ENCODE results near the gene ETNK2.

The ETNK2 gene

DNA sequence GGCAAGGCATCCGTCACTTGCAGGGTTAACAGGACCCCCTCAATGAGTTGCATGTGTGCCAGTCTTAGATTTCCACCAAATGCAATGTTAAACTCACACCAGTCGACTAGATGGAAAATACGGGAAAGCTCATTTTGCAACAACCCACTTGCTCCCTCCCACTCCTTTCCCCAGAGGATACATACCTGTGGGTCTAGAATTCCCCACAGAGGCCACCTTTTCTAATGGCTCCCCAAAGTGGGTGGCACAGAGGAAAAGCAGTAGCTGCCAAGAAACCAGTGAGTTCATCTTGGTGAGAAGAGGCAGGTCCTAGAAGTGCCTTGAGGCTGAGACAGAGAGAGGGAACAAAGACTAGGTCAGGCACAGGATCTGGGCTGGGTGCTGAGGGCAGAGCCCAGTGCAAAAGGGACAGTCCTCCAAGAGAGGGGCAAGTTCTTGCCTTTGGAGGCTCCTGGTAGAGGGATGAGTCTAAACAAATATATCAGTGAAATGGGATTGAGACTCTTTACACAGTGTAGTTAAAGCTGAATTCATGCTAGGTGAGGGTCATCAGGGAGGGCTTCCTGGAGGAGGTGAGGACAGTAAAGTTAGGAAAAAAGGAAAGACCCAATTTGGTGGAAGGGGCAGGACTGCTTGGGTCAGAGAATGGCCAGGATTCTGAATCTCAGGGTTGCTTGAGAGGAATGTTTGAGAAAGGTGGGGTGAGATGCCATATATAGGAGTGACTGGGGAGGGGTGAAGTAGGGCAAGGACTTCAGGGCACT is 40.9 kb upstream of the ETNK2 start:
- Histone ChIP-seq H3K36me3 (ENCODE audit: control insufficient read depth in 5 of 5, insufficient read depth in 5 of 5, low read length in 5 of 5) (no peaks in the 10 kb centered on the region), H3K9ac (ENCODE audit: low read length in 5 of 5) (no peak overlapping the region), H3K27ac (ENCODE audit: low read depth, low read length) (no peak overlapping the region), H3K9me3 (ENCODE audit: control insufficient read depth in 5 of 5, low read length in 5 of 5) (no peaks in the 10 kb centered on the region), H3K27me3 (ENCODE audit: control insufficient read depth in 5 of 5, insufficient read depth in 4 of 5, low read length in 5 of 5) (peaks cover 7 to 54% (median 26%) of the 10 kb centered on the region in 5 donors), H3K4me3 (ENCODE audit: low read depth in 1 of 5, low read length in 5 of 5) (no peak overlapping the region), H3K4me1 (ENCODE audit: control insufficient read depth in 5 of 5, insufficient read depth in 5 of 5, low read length in 5 of 5) (peaks cover 0 to 9% (median 4%) of the 10 kb centered on the region in 5 donors)

DNA sequence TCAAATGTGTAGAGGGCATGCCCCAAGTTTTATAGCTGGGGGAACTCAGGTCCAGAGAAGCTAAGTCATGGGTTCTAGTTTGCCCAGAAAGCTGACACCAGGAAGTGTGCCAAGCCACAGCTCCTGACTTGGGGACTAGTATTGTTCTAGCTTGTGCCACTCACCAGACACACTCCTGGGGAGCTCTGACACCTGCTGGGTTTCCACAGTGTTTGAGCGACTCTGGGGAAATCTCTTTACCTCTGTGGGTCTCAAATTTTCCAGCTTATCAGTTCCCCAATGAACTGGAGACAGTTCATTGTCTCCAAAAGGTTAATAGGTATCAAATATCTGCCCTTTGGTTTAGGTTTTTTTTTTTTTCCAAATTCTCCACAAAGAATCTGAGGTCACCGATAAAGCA is 40.2 kb upstream of the ETNK2 start:
- no peak overlapping the region for H3K9ac ChIP-seq (ENCODE audit: low read length in 5 of 5)
- H3K9me3 ChIP-seq (ENCODE audit: control insufficient read depth in 5 of 5, low read length in 5 of 5), result no peaks in the 10 kb centered on the region
- no peak overlapping the region for H3K27ac ChIP-seq (ENCODE audit: low read depth, low read length)
- H3K27me3 ChIP-seq (ENCODE audit: control insufficient read depth in 5 of 5, insufficient read depth in 4 of 5, low read length in 5 of 5), result peaks cover 7 to 57% (median 31%) of the 10 kb centered on the region in 5 donors
- H3K4me3 ChIP-seq (ENCODE audit: low read depth in 1 of 5, low read length in 5 of 5), result no peak overlapping the region
- H3K36me3 ChIP-seq (ENCODE audit: control insufficient read depth in 5 of 5, insufficient read depth in 5 of 5, low read length in 5 of 5), result no peaks in the 10 kb centered on the region
- peaks cover 0 to 9% (median 4%) of the 10 kb centered on the region in 5 donors for H3K4me1 ChIP-seq (ENCODE audit: control insufficient read depth in 5 of 5, insufficient read depth in 5 of 5, low read length in 5 of 5)

GRCh38 chr1:204191456-204191855 is 39.6 kb upstream of the ETNK2 start:
- H3K9ac ChIP-seq (ENCODE audit: low read length in 5 of 5), result no peak overlapping the region
- H3K4me1 ChIP-seq (ENCODE audit: control insufficient read depth in 5 of 5, insufficient read depth in 5 of 5, low read length in 5 of 5), result peaks cover 0 to 9% (median 4%) of the 10 kb centered on the region in 5 donors
- H3K36me3 ChIP-seq (ENCODE audit: control insufficient read depth in 5 of 5, insufficient read depth in 5 of 5, low read length in 5 of 5), result no peaks in the 10 kb centered on the region
- no peak overlapping the region for H3K27ac ChIP-seq (ENCODE audit: low read depth, low read length)
- no peak overlapping the region for H3K4me3 ChIP-seq (ENCODE audit: low read depth in 1 of 5, low read length in 5 of 5)
- H3K27me3 ChIP-seq (ENCODE audit: control insufficient read depth in 5 of 5, insufficient read depth in 4 of 5, low read length in 5 of 5), result peaks cover 7 to 57% (median 32%) of the 10 kb centered on the region in 5 donors
- no peaks in the 10 kb centered on the region for H3K9me3 ChIP-seq (ENCODE audit: control insufficient read depth in 5 of 5, low read length in 5 of 5)

DNA sequence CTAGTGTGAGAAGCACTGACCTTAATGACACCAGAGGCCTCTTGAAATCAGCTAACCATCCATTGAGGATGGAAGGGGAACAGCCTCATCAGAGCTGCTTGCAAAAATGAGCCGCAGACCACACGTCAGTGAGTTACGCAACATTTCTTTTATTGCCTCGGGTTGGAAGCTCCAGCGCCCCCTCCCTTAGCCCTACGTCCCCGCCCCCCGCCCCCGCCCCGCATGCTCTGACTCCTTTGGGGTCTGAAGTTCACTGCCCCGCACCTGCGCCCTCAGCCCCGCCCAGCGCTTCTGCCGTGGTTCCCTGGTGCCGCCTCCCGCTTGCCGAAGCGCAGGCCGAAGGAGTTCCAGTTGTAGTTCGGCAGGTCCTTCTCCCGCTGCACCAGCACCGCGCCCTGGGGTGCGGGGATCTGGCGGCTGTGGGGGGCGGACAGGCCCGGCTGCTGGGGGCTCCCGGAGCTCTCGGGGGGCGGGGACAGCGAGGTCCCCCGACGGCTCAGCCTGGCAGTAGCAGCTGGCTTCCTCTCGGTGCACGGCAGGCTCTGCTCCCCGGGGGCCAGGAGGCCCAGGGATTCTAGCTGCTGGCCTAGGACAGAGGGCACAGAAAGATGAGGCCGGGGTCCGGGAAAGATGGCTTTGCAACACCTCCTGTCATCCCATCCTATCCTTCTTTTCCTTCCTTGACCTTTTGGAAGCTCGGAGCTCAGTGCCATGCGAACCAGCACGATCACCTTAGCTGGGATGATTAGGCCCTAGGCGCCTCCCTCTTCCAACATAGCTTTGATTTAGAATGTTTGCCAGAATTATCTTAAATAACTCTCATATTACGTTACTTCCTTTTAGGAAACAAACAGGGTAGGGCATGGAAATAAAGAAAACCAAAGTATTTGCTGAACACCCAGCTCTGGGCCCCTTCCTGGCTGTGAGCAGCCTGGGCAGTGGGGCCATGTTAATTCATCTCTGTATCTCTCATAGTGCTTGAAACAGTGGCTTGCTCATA is 38.7 kb upstream of the ETNK2 start:
- H3K9me3 ChIP-seq (ENCODE audit: control insufficient read depth in 5 of 5, low read length in 5 of 5), result no peaks in the 10 kb centered on the region
- H3K27me3 ChIP-seq (ENCODE audit: control insufficient read depth in 5 of 5, insufficient read depth in 4 of 5, low read length in 5 of 5), result peaks cover 7 to 52% (median 25%) of the 10 kb centered on the region in 5 donors
- H3K36me3 ChIP-seq (ENCODE audit: control insufficient read depth in 5 of 5, insufficient read depth in 5 of 5, low read length in 5 of 5), result no peaks in the 10 kb centered on the region
- peaks cover 0 to 9% (median 4%) of the 10 kb centered on the region in 5 donors for H3K4me1 ChIP-seq (ENCODE audit: control insufficient read depth in 5 of 5, insufficient read depth in 5 of 5, low read length in 5 of 5)
- H3K9ac ChIP-seq (ENCODE audit: low read length in 5 of 5), result no peak overlapping the region
- no peak overlapping the region for H3K27ac ChIP-seq (ENCODE audit: low read depth, low read length)
- H3K4me3 ChIP-seq (ENCODE audit: low read depth in 1 of 5, low read length in 5 of 5), result peak overlapping the region in 2 of 5 donors; percentile 11 to 48

GRCh38 chr1:204188959-204189639 is 37.3 kb upstream of the ETNK2 start:
- Histone ChIP-seq H3K27ac (ENCODE audit: low read depth, low read length) (no peak overlapping the region), H3K9ac (ENCODE audit: low read length in 5 of 5) (no peak overlapping the region), H3K4me3 (ENCODE audit: low read depth in 1 of 5, low read length in 5 of 5) (no peak overlapping the region), H3K27me3 (ENCODE audit: control insufficient read depth in 5 of 5, insufficient read depth in 4 of 5, low read length in 5 of 5) (peaks cover 7 to 45% (median 21%) of the 10 kb centered on the region in 5 donors), H3K36me3 (ENCODE audit: control insufficient read depth in 5 of 5, insufficient read depth in 5 of 5, low read length in 5 of 5) (no peaks in the 10 kb centered on the region), H3K4me1 (ENCODE audit: control insufficient read depth in 5 of 5, insufficient read depth in 5 of 5, low read length in 5 of 5) (peaks cover 0 to 9% (median 4%) of the 10 kb centered on the region in 5 donors), H3K9me3 (ENCODE audit: control insufficient read depth in 5 of 5, low read length in 5 of 5) (no peaks in the 10 kb centered on the region)

- peaks cover 7 to 35% (median 21%) of the 10 kb centered on the region in 5 donors for H3K27me3 ChIP-seq (ENCODE audit: control insufficient read depth in 5 of 5, insufficient read depth in 4 of 5, low read length in 5 of 5)
- H3K9ac ChIP-seq (ENCODE audit: low read length in 5 of 5), result no peak overlapping the region
- H3K36me3 ChIP-seq (ENCODE audit: control insufficient read depth in 5 of 5, insufficient read depth in 5 of 5, low read length in 5 of 5), result no peaks in the 10 kb centered on the region
- no peaks in the 10 kb centered on the region for H3K9me3 ChIP-seq (ENCODE audit: control insufficient read depth in 5 of 5, low read length in 5 of 5)
- H3K27ac ChIP-seq (ENCODE audit: low read depth, low read length), result no peak overlapping the region
- H3K4me3 ChIP-seq (ENCODE audit: low read depth in 1 of 5, low read length in 5 of 5), result no peak overlapping the region
- peaks cover 0 to 9% (median 4%) of the 10 kb centered on the region in 5 donors for H3K4me1 ChIP-seq (ENCODE audit: control insufficient read depth in 5 of 5, insufficient read depth in 5 of 5, low read length in 5 of 5)
These were observed 34.8 kb upstream of the ETNK2 start for GRCh38 chr1:204186597-204186996.

- H3K4me3 ChIP-seq (ENCODE audit: low read depth in 1 of 5, low read length in 5 of 5), result no peak overlapping the region
- H3K9me3 ChIP-seq (ENCODE audit: control insufficient read depth in 5 of 5, low read length in 5 of 5), result no peaks in the 10 kb centered on the region
- peaks cover 0 to 19% (median 12%) of the 10 kb centered on the region in 5 donors for H3K27me3 ChIP-seq (ENCODE audit: control insufficient read depth in 5 of 5, insufficient read depth in 4 of 5, low read length in 5 of 5)
- no peak overlapping the region for H3K9ac ChIP-seq (ENCODE audit: low read length in 5 of 5)
- H3K4me1 ChIP-seq (ENCODE audit: control insufficient read depth in 5 of 5, insufficient read depth in 5 of 5, low read length in 5 of 5), result no peaks in the 10 kb centered on the region
- H3K36me3 ChIP-seq (ENCODE audit: control insufficient read depth in 5 of 5, insufficient read depth in 5 of 5, low read length in 5 of 5), result no peaks in the 10 kb centered on the region
- H3K27ac ChIP-seq (ENCODE audit: low read depth, low read length), result no peak overlapping the region
These were observed 29.3 kb upstream of the ETNK2 start for GRCh38 chr1:204181116-204181515.

DNA sequence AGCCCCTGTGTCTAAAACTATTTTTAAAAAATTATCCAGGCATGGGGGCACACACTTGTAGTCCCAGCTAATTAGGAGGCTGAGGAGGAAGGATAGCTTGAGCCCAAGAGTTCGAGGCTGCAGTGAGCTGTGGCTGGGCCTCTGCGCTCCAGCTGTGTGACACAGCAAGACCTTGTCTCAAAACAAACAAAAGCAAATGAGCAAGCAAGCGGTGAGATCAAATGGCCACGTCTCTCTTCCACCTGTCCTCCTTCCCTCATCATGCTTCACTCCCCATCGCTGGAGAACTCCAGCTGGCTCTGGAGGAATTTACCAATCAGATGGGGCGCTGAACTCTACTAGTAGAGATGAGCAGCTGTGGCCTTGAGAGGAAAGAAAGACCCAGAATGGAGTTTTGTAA is 28.3 kb upstream of the ETNK2 start:
- H3K27ac ChIP-seq (ENCODE audit: low read depth, low read length), result no peak overlapping the region
- H3K27me3 ChIP-seq (ENCODE audit: control insufficient read depth in 5 of 5, insufficient read depth in 4 of 5, low read length in 5 of 5), result peaks cover 0 to 25% (median 11%) of the 10 kb centered on the region in 5 donors
- H3K36me3 ChIP-seq (ENCODE audit: control insufficient read depth in 5 of 5, insufficient read depth in 5 of 5, low read length in 5 of 5), result no peaks in the 10 kb centered on the region
- no peak overlapping the region for H3K9ac ChIP-seq (ENCODE audit: low read length in 5 of 5)
- H3K9me3 ChIP-seq (ENCODE audit: control insufficient read depth in 5 of 5, low read length in 5 of 5), result no peaks in the 10 kb centered on the region
- no peaks in the 10 kb centered on the region for H3K4me1 ChIP-seq (ENCODE audit: control insufficient read depth in 5 of 5, insufficient read depth in 5 of 5, low read length in 5 of 5)
- H3K4me3 ChIP-seq (ENCODE audit: low read depth in 1 of 5, low read length in 5 of 5), result no peak overlapping the region

- Histone ChIP-seq H3K4me1 (ENCODE audit: control insufficient read depth in 5 of 5, insufficient read depth in 5 of 5, low read length in 5 of 5) (no peaks in the 10 kb centered on the region), H3K9me3 (ENCODE audit: control insufficient read depth in 5 of 5, low read length in 5 of 5) (no peaks in the 10 kb centered on the region), H3K27me3 (ENCODE audit: control insufficient read depth in 5 of 5, insufficient read depth in 4 of 5, low read length in 5 of 5) (peaks cover 0 to 28% (median 11%) of the 10 kb centered on the region in 5 donors), H3K36me3 (ENCODE audit: control insufficient read depth in 5 of 5, insufficient read depth in 5 of 5, low read length in 5 of 5) (no peaks in the 10 kb centered on the region), H3K4me3 (ENCODE audit: low read depth in 1 of 5, low read length in 5 of 5) (no peak overlapping the region), H3K9ac (ENCODE audit: low read length in 5 of 5) (no peak overlapping the region), H3K27ac (ENCODE audit: low read depth, low read length) (no peak overlapping the region)
These were observed 26.8 kb upstream of the ETNK2 start for GRCh38 chr1:204178487-204179281.
